GM03348 (cell line): ENCODE data around the gene MAST4.
"Not testable (repeated sequence)": the region's sequence is repeated elsewhere in the genome, so short reads cannot be mapped to it uniquely, and the experiment has no call there.

ENCODE experiments used
- DNase-seq: peaks from one replicate; pipeline ENCODE4 v3.0.0; 2012; ENCODE audit warnings: low spot score

Gene MAST4

DNA sequence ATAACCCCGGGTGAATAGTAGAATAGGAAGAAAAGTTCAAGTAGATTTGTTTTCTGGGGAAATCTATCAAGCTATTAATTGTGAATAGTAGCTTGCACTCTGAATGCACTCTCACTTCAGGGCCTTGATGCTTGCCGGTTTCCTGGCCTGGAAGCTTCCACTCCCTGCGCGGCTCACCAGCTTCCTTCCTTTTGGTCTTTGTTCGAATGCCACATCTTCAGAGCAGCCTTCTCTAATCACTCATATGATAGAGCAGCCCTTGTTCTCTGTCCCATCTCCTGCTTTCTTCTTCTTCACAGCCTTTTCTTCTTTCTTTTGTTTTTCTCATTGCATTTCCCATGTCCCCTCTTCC lies 146.7 kb downstream of the MAST4 start:
- DNase-seq = no peak

DNA sequence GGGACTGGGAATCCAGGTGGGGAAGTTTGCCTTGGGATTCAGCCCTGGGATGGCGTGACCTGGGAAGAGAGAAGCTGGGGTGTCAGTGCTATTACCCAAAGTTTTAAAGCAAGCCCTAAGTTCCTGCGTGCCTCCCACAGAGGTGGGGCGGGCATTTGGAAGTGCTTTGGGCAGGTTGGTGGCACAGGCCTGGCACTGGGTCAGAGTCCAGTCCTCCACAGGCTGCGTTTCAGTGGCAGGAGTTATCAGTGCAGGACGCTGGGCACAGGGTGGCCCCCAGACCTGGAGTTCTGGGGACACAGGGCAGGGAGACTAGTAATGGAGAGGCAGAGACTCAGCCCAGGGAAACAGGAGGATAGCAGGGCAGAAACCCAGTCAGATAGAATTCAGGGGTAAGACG lies 147.2 kb downstream of the MAST4 start:
- no peak for DNase-seq

DNA sequence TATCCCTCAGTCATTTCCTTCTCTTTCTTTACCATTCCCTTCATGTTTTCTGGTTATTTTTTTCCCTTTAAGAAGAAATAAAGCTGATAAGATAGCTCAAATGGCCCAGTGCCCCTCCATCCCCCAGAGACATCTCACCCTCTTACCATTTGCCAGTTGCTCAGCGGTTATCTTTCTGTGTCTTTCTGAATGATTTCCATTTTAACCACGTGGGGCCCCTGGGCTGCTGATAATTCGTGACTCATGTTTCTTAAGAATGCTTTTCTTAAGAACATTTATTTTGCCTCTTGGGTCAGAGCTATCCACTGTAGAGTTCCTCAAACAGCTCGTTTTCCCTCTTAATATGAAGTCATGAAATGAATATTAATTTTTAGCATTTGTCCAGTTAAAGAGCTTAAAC lies 147.8 kb downstream of the MAST4 start:
- peak; percentile 13 for DNase-seq

DNA sequence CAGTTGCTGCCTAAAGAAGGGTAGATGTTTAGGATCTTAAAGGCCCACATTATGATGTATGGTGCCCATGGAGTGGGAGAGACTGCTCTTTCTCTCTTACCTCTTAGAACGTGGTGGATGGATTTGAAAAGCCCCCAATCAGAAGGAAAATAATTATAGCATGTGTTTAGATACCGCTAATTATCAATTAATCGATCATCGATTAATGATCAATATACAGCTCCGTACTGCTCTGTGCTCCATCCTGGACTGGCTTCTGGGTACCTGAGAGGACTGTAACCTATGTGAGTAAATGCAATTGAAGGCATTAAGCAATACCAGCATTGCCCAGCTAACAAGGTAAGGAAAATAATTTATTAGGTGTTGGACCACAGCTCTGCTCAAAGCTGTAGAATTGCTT lies 149.1 kb downstream of the MAST4 start:
- no peak for DNase-seq

DNA sequence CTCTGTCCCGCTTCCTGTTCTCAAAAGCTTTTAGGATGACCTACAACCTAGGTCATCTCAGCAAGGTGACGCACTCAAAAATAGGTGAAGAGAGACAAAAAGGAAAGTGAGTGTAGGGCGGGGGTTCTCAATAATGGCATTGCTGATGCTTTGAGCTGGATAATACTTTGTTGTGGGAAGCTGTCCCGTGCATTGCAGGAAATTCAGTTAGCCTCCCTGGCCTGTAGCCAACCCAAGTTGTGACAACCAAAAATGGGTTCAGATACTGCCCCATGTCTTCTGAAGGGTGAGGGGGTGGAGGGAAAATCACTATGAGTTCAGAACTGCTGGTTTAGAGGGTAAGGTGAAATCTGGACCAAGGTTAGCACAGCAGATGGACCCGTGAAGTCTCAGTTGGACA lies 151.4 kb downstream of the MAST4 start:
- DNase-seq = no peak

DNA sequence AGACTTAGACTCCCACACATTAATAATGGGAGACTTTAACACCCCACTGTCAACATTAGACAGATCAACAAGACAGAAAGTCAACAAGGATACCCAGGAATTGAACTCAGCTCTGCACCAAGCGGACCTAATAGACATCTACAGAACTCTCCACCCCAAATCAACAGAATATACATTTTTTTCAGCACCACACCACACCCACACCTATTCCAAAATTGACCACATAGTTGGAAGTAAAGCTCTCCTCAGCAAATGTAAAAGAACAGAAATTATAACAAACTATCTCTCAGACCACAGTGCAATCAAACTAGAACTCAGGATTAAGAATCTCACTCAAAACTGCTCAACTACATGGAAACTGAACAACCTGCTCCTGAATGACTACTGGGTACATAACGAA lies 156.5 kb downstream of the MAST4 start:
- DNase-seq = not testable (repeated sequence)

DNA sequence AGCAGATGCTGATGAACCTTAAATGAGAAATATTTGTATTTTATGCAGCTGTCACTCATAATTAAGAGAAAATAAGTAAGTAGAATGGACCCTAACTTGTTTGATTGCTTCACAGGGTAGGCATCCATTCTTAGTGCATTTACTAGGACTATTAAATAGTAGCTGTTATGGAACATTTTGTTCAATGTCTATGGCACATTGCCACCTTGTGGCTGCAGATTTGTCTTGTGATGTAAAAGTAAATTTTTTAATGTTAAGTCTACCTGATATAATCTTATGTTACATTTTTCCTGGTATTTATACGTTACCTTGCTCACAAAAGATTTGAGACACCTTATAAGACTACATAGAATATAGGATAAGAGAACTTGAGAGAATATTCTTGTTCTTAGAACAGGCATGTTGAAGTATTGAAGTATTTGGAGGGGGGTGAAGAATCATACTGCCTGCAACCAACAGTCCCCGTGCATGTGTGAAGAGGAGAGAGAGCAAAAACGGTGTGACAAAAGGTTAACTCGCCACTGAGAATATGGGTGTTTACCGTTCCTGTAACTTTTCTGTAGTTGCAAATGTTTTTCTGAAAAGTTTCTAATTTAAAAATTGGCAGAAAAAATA lies 161.1 kb downstream of the MAST4 start:
- peak; percentile 52 for DNase-seq

DNA sequence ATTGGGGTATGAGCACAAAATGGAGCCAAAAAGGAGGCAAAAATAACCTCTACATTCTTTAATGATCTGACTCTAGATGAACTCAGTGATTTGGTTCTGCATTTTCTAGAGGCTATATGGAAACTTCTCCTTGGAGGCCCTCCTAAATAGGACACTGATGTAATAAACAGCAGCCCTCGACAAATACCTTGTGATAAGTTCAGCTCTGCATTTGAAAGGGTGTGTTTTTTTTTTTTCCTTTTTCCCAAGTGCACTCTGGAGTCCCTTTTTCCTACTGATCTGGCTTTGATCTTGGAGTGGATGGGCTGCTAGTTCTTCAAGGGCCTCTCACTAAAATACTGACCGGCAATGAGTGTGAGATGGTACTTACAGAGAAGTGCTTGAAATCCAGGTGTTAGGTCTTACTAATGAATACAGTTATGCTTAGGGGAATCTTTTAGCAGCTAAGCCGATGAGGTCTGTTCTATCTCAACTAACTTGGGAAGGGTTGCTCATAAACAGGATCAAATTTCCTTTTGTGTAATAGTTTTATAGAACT lies 161.7 kb downstream of the MAST4 start:
- DNase-seq = no peak

DNA sequence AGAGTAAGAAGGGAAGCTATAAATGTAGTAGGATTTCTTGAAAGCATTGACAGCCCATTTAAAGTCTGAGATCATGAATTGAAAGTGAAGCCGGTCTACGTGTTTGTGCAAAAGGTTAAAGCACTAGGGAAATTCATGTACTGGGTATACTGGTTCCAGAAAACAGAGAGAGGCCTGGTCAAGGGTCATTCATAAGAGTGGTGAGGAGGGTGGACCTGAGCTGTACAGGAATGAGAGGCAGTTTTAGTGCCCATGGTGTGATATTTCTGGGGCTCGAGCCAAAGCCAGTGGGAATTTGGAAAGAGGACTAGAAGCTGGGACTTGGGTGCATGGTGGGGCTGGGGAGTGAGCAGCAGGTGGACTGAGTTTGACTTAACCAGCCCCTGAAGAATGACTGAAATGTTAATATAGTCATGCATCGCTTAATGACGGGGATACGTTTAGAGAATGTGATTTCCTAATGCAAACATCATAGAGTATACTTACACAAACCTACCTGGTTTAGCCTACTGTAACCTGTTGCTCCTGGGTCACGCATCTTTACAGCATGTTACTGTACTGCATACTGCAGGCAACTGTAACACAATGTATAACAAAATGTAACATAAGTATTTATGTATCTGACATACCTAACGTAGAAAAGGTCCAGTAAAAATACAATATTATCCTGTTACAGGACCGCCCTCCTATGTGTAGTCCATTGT lies 173.0 kb downstream of the MAST4 start:
- DNase-seq = no peak

DNA sequence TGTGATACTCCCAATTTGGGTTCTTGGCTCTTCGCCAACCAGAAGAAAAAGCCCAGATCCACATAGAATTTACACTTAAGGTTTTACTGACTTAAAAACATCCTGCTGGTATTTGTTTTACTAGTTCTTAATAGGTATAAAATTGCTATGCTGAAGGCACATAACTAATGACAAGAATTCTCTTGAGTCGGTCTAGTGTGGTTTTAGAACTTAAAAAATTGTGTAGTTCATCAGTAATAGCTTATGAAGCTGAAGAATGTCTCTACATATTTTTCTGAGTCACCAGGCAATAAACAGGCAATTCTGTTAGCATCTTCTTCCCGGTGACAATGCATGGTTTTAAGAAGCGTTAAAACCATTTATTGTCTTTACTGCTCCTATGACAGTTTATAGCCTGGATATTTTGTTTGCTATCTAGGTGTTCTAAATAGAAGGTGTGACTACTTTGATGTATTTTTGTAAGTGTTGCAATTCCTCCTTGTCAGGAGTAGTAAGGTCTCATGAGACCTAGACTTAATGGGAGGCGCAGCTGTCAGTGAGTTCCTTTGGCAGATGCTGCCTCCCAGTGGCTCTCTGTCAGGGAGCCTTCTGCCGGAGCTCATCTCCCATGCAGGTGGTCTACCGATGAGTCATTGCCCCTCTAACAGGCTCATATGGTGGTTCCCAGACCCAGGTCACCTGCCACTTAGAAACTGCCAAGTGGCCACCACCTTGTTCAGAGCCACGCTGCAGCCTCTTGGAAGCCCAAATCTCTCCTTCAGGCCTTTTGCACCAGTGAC lies 173.8 kb downstream of the MAST4 start:
- peak; percentile 14 for DNase-seq

DNA sequence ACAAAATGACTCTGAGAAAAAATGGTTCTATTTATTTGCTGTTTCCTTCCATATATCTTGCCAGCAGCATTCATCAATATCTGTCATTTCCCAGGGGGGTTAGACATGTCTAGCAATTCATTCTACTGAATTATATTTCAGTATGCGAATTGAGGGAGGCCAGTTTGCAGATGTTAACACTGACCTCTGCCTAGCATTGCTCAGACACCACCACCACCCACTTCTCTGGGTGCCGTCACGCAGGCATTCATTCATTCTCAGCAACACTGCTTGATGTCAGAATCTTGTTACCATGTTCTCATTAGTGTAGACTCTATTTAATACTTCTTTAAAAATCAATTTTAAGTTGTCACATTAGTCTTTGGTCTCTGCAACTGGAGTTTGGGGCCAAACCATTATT lies 181.7 kb downstream of the MAST4 start:
- DNase-seq = no peak

DNA sequence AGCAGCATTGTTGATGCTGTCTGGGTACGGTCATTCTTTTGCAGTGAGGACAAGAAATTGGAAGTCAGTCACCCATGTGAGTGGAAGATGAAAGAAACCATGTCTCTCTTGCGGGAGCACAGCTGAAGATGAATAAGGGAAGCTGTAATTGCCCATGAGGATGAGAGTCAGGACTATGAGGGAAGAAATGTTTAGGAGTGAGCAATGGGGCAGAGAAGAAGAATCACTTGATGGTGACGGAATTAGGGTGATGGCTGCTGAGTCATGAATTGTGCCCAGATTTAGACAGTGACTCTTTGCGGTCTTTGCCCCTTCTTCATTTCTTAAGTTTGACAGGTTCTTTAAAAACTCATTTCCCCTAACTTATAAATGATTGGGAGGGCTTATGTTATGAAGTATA lies 183.3 kb downstream of the MAST4 start:
- peak; percentile 8 for DNase-seq

DNA sequence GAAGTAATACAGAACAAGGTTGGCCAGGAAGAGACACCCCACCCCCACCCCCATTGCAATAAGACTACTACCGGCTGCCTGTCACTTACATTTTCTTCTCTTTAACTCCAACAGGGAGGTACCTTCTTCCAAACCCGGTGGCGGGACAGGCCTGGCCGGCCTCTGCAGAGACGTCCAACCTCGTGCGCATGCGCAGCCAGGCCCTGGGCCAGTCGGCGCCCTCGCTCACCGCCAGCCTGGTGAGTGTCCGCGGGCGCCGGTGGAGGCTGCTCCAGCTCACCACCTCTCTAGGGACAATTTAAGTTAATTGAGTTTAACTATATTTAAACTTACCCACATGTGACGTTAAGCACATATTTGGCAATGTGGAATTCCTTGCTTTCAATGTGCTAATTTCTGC lies 192.4 kb downstream of the MAST4 start:
- no peak for DNase-seq

DNA sequence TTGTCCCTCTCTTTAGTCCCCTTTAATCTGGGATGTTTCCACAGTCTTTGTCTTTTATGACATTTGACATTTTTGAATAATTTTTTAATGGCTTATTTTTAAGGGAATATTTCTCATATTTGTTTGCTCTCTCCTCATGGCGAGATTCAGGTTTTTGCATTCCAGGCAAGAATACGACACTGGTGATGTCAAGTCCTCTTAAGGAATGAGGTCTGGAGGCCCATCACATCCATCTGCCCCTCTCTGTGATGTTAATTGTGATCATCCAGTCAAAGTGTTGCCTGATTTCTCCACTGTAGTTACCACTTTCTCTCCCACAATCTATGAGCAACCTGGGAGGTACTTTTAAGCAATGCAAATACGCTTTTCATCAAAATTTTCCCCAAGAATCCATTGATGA lies 193.2 kb downstream of the MAST4 start:
- DNase-seq = no peak

DNA sequence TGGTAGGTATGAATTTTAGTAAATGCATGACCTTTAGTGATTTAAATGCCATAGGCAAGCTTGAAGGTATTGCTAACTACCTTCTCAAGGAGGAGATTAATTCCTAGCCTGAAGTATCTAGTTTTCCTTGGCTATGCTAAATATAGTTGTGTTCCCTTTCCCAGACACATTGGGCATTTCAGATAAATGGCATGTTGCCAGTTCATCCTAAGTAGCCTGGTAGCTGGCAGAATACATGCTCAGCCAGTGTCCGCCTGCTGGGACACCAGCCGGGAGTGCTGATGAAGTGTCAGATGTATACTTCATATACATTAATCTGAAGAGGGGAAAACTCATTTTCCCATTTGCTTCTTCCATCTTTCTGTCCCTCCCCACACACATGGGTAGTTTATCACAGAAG lies 196.9 kb downstream of the MAST4 start:
- DNase-seq = no peak

DNA sequence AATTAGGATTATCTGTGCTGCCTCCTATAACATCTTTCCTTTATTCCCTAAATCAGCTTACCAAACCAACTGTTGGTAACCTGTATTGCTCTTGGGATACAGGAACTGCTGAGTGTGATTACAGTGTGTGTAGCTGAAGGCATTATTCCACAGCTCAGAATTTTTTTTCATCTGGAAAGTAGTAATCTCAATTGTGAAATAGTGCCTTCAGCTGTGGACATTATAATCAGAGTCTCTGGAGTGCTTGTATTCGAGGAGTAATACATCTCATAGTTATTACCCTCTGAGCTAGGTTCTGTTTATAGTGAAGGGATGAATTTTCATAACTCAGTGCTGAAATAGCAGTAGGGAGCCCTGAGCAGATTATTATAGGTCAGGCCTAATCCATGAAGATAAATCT lies 199.5 kb downstream of the MAST4 start:
- no peak for DNase-seq

DNA sequence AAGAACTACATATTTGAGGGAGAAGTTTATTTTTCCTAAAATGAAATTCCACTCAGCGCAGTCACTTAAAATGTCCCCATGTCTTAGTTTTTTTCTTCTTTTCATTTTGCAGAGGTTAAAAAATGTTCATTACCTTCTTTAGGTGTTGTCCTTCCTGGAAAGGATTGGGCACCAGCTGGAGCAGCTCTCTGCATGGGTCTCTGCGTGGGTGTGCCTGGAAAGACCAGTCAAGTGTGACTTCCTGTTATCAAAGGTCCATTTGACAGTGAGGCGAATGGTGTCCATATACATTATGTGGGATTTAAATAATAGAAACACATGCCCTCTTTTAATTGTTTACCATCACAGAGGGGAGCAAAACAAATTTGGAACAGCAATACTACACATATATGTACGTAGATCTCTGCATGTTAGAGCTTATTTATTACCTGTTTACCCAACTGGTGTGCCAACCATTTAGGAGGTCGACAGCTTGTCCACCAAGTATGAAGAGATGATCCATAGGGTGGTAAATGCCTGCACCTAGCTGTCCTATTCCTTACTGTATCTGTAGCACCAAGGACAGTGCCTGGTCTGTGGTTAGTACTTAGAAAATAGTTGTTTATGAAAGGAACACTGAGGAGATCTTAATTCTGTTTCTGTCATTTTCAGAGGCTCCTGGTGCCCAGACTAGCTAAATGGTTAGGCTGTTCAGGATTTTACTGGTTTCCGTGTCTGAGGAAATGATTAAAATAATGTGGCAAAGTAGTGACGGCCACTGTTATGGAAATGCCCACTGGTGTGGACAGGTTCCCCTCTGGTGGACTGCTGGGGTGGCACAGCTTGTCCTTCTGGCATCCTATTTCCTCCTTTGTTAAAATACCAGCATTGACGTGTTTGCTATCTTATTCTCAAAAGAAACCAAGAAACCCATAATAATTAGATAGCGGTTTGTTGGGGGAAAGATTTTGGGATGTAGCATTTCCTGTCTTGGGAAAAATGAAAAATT lies 200.4 kb downstream of the MAST4 start:
- peak; percentile 12 for DNase-seq

DNA sequence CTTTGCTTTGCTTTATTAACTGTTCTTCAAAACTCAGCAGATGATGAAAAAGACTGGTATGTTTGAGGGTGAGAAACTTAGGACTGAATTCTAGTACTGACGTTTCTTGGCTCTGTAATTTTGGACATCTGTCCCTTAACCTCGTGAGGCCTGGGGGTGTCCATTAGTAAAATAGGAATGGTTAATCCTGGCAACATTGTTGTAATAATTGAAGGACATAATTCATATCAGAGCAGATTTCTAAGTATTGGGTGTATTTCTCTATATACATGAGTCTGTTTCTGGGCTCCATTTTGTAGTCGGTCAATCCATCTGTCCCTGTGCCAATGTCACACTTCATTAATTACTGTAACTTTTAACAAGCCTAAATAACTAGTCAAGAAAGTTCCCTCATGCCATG lies 206.7 kb downstream of the MAST4 start:
- no peak for DNase-seq

DNA sequence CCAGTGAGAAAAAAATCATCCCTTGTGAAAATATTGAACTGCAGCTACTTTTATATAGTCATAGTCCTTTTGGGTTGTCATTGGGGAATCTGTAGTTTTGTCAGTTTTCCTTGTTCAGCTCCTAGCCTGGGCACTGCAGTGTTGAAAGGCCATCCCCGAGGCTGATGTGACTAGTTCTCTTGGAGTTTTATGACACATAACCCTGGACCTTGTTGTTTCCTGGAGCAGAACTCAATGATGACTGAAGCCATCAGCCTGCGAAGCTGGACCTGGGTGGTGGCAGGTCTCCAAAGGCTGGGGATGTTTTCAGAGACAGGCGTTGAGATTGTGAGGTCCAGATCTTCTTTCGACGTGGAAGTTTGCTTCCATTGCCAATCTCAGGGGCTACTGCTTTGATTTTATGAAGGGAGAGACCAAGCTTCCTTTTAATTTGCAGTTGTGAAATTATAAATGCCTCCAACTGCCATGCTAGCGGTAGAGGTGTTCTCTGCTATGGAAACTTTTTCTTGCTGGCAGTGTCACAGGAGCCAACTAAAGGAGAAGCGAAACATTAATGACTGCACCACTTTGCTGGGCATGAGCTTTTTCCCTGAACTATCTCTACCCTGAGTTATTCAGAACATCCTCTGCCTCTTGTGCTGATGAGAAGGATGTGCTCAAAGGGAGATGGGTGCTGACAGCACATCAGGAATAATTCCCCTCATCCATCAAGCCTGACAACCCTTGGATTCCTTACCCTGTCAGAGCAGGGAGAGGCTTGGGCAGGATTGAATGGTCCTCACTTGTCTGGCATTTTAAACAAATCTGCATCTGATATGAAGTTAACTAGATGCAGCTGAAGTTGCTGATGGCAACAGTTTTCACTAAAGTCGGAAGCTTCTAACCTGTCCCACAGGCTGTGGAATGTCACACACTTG lies 209.6 kb downstream of the MAST4 start:
- DNase-seq = no peak

DNA sequence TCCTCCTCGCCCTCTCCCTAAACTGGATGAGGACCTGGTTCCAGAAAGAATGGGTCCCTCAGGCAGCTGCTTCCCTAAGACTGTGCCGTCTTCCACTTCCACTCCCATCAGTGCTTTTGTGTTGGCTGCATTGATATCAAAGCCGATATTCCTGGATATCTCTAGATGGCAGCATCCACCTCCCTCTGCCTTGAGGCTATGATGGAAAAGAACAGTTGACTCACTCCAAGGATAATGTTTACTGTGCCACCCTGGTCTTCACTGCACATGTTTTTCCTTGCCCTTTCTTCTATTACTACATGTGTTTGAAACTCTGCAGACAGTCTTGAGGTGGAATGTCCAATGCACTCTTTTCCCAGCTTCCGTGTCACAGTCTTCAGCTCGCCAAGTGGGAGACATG lies 211.6 kb downstream of the MAST4 start:
- DNase-seq = peak; percentile 81

DNA sequence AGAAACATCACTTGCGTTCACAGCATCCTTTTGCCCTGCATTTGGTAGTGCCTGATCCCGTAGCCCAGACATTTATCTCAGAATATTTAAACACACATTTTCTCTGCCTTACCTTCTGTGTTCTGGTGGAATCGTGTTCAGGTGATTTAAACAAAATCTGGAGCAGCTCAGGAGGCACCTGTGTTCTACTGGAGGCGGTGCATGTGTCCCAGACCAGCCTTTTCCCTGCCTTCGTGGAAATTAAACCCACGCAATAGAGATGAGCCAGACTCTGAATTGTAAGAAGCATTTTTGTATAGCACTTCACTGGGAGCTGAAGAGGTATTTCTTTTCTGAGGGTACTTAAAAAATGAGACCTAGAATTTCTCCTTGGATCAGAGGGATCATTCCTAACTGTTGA lies 212.5 kb downstream of the MAST4 start:
- no peak for DNase-seq
